ENCODE results near the gene OLA1. TPM values are rescaled to one million over a fixed set of nuclear protein-coding genes. Genes with fewer than 3 reads are reported as not detected.

The OLA1 gene
- total RNA-seq, 1 donor from 2014 or later = 323 TPM

- no peak overlapping the region for H3K27ac Mint-ChIP-seq
- Histone ChIP-seq H3K9me3 (ENCODE audit: low read depth) (no peaks in the 10 kb centered on the region), H4K20me1 (ENCODE audit: low read depth) (no peaks in the 10 kb centered on the region), H3K27ac (no peak overlapping the region), H3K4me2 (no peak overlapping the region), H3K79me2 (ENCODE audit: low read depth) (no peaks in the 10 kb centered on the region), H3K9ac (no peak overlapping the region), H3K4me3 (no peak overlapping the region), H3K36me3 (peaks cover 7% of the 10 kb centered on the region), H3K4me1 (peaks cover 21% of the 10 kb centered on the region), H3K27me3 (no peaks in the 10 kb centered on the region), H2AFZ (replicated peaks) (no peak overlapping the region), H3F3A (ENCODE audit: low read depth) (peaks cover 3% of the 10 kb centered on the region)
- no peaks in the 10 kb centered on the region for H3K9me3 Mint-ChIP-seq
- peaks cover 11% of the 10 kb centered on the region for H3K4me1 Mint-ChIP-seq
- no peak for DNase-seq (ENCODE audit: low spot score)
- TF ChIP-seq EZH2 (IDR thresholded peaks at IDR 0.05) (no peak), EZH2phosphoT487 (IDR thresholded peaks at IDR 0.05) (no peak), CTCF (IDR thresholded peaks at IDR 0.05) (no peak)
- H3K27me3 Mint-ChIP-seq (ENCODE audit: insufficient read depth, low read depth) = no peaks in the 10 kb centered on the region
- no peak overlapping the region for H3K4me3 Mint-ChIP-seq
- peaks cover under 1% of the 10 kb centered on the region for H3K36me3 Mint-ChIP-seq
Observed at GRCh38 chr2:174108579-174108978, 139.8 kb downstream of the OLA1 start.

GRCh38 chr2:174106736-174107135, 141.6 kb downstream of the OLA1 start:
- Histone ChIP-seq H3K9me3 (ENCODE audit: low read depth) (no peaks in the 10 kb centered on the region), H3K4me1 (peaks cover 26% of the 10 kb centered on the region), H3K9ac (no peak overlapping the region), H4K20me1 (ENCODE audit: low read depth) (no peaks in the 10 kb centered on the region), H3K4me2 (peak overlapping the region; percentile 8), H2AFZ (replicated peaks) (no peak overlapping the region), H3F3A (ENCODE audit: low read depth) (peaks cover 8% of the 10 kb centered on the region), H3K36me3 (peaks cover 7% of the 10 kb centered on the region), H3K27ac (peak overlapping the region; percentile 43), H3K27me3 (no peaks in the 10 kb centered on the region), H3K79me2 (ENCODE audit: low read depth) (no peaks in the 10 kb centered on the region), H3K4me3 (no peak overlapping the region)
- Mint-ChIP-seq H3K27me3 (ENCODE audit: insufficient read depth, low read depth) (no peaks in the 10 kb centered on the region), H3K27ac (no peak overlapping the region), H3K36me3 (no peaks in the 10 kb centered on the region), H3K4me3 (no peak overlapping the region), H3K9me3 (no peaks in the 10 kb centered on the region), H3K4me1 (peaks cover 18% of the 10 kb centered on the region)
- TF ChIP-seq EZH2phosphoT487 (IDR thresholded peaks at IDR 0.05) = no peak
- no peak for TF ChIP-seq EZH2 (IDR thresholded peaks at IDR 0.05)
- TF ChIP-seq CTCF (IDR thresholded peaks at IDR 0.05) = no peak
- DNase-seq (ENCODE audit: low spot score) = peak; percentile 5

- no peaks in the 10 kb centered on the region for H3K79me2 ChIP-seq (ENCODE audit: low read depth)
- H3K9me3 ChIP-seq (ENCODE audit: low read depth) = no peaks in the 10 kb centered on the region
- H3K9ac ChIP-seq = no peak overlapping the region
- DNase-seq (ENCODE audit: low spot score) = no peak
- H3K4me1 ChIP-seq = peaks cover 11% of the 10 kb centered on the region
- no peaks in the 10 kb centered on the region for H3K9me3 Mint-ChIP-seq
- no peak overlapping the region for H3K4me2 ChIP-seq
- H3K27me3 Mint-ChIP-seq (ENCODE audit: insufficient read depth, low read depth) = no peaks in the 10 kb centered on the region
- H3K27ac Mint-ChIP-seq = no peak overlapping the region
- H3K27me3 ChIP-seq = no peaks in the 10 kb centered on the region
- no peak overlapping the region for H2AFZ ChIP-seq (replicated peaks)
- no peaks in the 10 kb centered on the region for H4K20me1 ChIP-seq (ENCODE audit: low read depth)
- H3K36me3 ChIP-seq = no peaks in the 10 kb centered on the region
- peaks cover 7% of the 10 kb centered on the region for H3F3A ChIP-seq (ENCODE audit: low read depth)
- no peak for TF ChIP-seq CTCF (IDR thresholded peaks at IDR 0.05)
- TF ChIP-seq EZH2 (IDR thresholded peaks at IDR 0.05) = no peak
- no peak for TF ChIP-seq EZH2phosphoT487 (IDR thresholded peaks at IDR 0.05)
- H3K27ac ChIP-seq = no peak overlapping the region
- no peak overlapping the region for H3K4me3 Mint-ChIP-seq
- H3K4me1 Mint-ChIP-seq = peaks cover 5% of the 10 kb centered on the region
- peaks cover 28% of the 10 kb centered on the region for H3K36me3 Mint-ChIP-seq
- H3K4me3 ChIP-seq = no peak overlapping the region
Observed at GRCh38 chr2:174094542-174094941, 153.8 kb downstream of the OLA1 start.

All from neural progenitor cell (in vitro differentiated cells).